Right ventricle myocardium inferior (tissue), 1 donor: ENCODE measurements around the gene MED23. TPM values are rescaled to one million over a fixed set of nuclear protein-coding genes. Genes with fewer than 3 reads are reported as not detected.
A peak's percentile ranks its signal among the peaks of the same experiment; 100 is the strongest.

Source experiments
- ATAC-seq: fragments of 200-7000 bp; cut with Tn5 transposase; one replicate; pipeline ENCODE4 v1.9.1; 2020; ENCODE audit warnings: mild to moderate bottlenecking, moderate library complexity
- DNase-seq: peaks from one replicate; pipeline ENCODE4 v3.0.0; 2021; ENCODE audit errors: missing footprints
- intact Hi-C: fragments of 100-400 bp; cut with DNase I; formaldehyde crosslinking; loops from one replicate; pipeline ENCODE4 v1.11.0; 2022
- long read RNA-seq: library from polyadenylated mRNA; unstranded; transcript quantifications from one replicate; pipeline ENCODE4 v2.0.0, GENCODE V29; 2021
- total RNA-seq: library from RNA; stranded (reverse); fragmentation: NEBNext Ultra II Directional; extraction: Animal tissue kit (Norgen Biotek cat#: 25700); gene quantifications from one replicate; pipeline ENCODE4 v1.2.1, GENCODE V29; 2021
- donor health status: DM: no; HTN: yes; CAD: no; lungs with severe emphysema.

Gene MED23
- total RNA-seq = 10.1 TPM
- long read RNA-seq, partial matches to known transcripts = 1 of 1 reads
- long read RNA-seq, other reads (novel, unspliced or antisense) = 0 of 1 reads

GRCh38 chr6:131627724-131628682 is at the start of gene MED23:
MED23 (minus strand) TSS chr6:131628242; CDS start chr6:131628049, 193 bp downstream.
- DNase-seq = peak; percentile 97
- intact Hi-C loops = no loop called here
- ATAC-seq = peak; percentile 98

- ATAC-seq = no peak
- no peak for DNase-seq
- intact Hi-C loops = no loop called here
Measured at GRCh38 chr6:131673184-131673583, 45.1 kb upstream of the MED23 start.

GRCh38 chr6:131669891-131670290 is 41.8 kb upstream of the MED23 start:
- no peak for ATAC-seq
- intact Hi-C loops = no loop called here
- no peak for DNase-seq

GRCh38 chr6:131663578-131664165 is 35.6 kb upstream of the MED23 start:
- intact Hi-C loops = no loop called here
- ATAC-seq (no peak), DNase-seq (no peak)

GRCh38 chr6:131660195-131660594 is 32.2 kb upstream of the MED23 start:
- ATAC-seq = no peak

GRCh38 chr6:131658287-131658686 is 30.2 kb upstream of the MED23 start:
- ATAC-seq (no peak), DNase-seq (no peak)
- intact Hi-C loops = no loop called here

More at GRCh38 chr6:131660195-131660594, 32.2 kb upstream of the MED23 start:
- DNase-seq = no peak
- intact Hi-C loops = no loop called here

GRCh38 chr6:131657630-131658111 is 29.6 kb upstream of the MED23 start:
- intact Hi-C loops = no loop called here
- DNase-seq = no peak
- no peak for ATAC-seq

- DNase-seq (no peak), ATAC-seq (no peak)
- intact Hi-C loops = no loop called here
Measured at GRCh38 chr6:131657222-131657621, 29.2 kb upstream of the MED23 start.

GRCh38 chr6:131656667-131657066 is 28.6 kb upstream of the MED23 start:
- DNase-seq (no peak), ATAC-seq (no peak)
- intact Hi-C loops = no loop called here

- DNase-seq (no peak), ATAC-seq (no peak)
- intact Hi-C loops = no loop called here
Measured at GRCh38 chr6:131655951-131656350, 27.9 kb upstream of the MED23 start.

- intact Hi-C loops = no loop called here
- no peak for DNase-seq
- no peak for ATAC-seq
Measured at GRCh38 chr6:131655387-131655786, 27.3 kb upstream of the MED23 start.

GRCh38 chr6:131654326-131654725 is 26.3 kb upstream of the MED23 start:
- DNase-seq (no peak), ATAC-seq (no peak)
- intact Hi-C loops = no loop called here

- intact Hi-C loops = no loop called here
- DNase-seq (no peak), ATAC-seq (no peak)
Measured at GRCh38 chr6:131652472-131652871, 24.4 kb upstream of the MED23 start.

GRCh38 chr6:131651782-131652181 is 23.7 kb upstream of the MED23 start:
- no peak for DNase-seq
- ATAC-seq = no peak
- intact Hi-C loops = no loop called here

GRCh38 chr6:131646249-131646670 is 18.2 kb upstream of the MED23 start:
- ATAC-seq (no peak), DNase-seq (no peak)
- intact Hi-C loops = no loop called here

- ATAC-seq (no peak), DNase-seq (no peak)
- intact Hi-C loops = no loop called here
Measured at GRCh38 chr6:131645846-131646245, 17.8 kb upstream of the MED23 start.

GRCh38 chr6:131644921-131645320 is 16.9 kb upstream of the MED23 start:
- intact Hi-C loops = no loop called here
- DNase-seq = no peak
- ATAC-seq = no peak

- no peak for DNase-seq
- ATAC-seq = no peak
- intact Hi-C loops = no loop called here
Measured at GRCh38 chr6:131643855-131644460, 15.9 kb upstream of the MED23 start.

- DNase-seq = no peak
- ATAC-seq = no peak
- intact Hi-C loops = no loop called here
Measured at GRCh38 chr6:131642987-131643611, 15.1 kb upstream of the MED23 start.
